ENCODE results near the gene USP10. TPM values are rescaled to one million over a fixed set of nuclear protein-coding genes. Genes with fewer than 3 reads are reported as not detected.
A peak's percentile ranks its signal among the peaks of the same experiment; 100 is the strongest.

USP10 gene
- total RNA-seq, 1 donor from 2014 or later: 27.1 TPM

DNA sequence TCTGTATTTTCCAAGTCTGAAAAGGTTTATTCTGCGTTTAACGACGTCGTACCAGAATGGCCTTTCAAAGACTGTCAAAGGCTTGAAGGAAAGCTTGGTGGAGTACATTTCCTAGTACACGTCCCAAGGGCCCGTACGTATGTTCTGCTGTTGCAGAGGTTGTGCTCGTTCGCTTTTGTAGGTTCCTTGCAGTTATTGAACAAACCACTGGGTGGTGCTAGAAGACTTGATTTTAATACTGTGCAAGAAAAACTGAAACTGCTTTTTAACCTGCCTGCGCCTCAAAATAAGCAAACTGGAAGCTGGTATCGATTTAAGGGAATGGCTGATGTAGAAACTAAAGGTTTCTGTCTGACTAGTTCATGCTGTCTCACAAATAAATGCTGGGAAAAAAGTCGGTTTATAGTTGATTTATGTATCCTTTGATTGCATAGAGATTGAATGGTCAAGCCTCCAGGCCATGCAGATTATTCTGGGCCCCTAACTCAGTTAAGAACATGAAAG is 54.6 kb downstream of the USP10 start:
- Histone ChIP-seq H3K9ac (ENCODE audit: low read depth in 1 of 3, low read length in 3 of 3) (no peak overlapping the region), H3K27ac (ENCODE audit: low read depth, low read length) (no peak overlapping the region), H3K36me3 (ENCODE audit: control insufficient read depth in 3 of 3, insufficient read depth in 3 of 3, low read length in 3 of 3) (peaks cover 0 to 2% (median 0%) of the 10 kb centered on the region in 3 donors), H3K4me1 (ENCODE audit: control insufficient read depth in 3 of 3, insufficient read depth in 3 of 3, low read length in 3 of 3) (peaks cover 8 to 23% (median 13%) of the 10 kb centered on the region in 3 donors), H3K27me3 (ENCODE audit: control insufficient read depth in 3 of 3, insufficient read depth in 3 of 3, low read length in 3 of 3) (no peaks in the 10 kb centered on the region), H3K4me3 (ENCODE audit: low read length in 3 of 3) (no peak overlapping the region), H3K9me3 (ENCODE audit: control insufficient read depth in 3 of 3, low read length in 3 of 3) (no peaks in the 10 kb centered on the region)

DNA sequence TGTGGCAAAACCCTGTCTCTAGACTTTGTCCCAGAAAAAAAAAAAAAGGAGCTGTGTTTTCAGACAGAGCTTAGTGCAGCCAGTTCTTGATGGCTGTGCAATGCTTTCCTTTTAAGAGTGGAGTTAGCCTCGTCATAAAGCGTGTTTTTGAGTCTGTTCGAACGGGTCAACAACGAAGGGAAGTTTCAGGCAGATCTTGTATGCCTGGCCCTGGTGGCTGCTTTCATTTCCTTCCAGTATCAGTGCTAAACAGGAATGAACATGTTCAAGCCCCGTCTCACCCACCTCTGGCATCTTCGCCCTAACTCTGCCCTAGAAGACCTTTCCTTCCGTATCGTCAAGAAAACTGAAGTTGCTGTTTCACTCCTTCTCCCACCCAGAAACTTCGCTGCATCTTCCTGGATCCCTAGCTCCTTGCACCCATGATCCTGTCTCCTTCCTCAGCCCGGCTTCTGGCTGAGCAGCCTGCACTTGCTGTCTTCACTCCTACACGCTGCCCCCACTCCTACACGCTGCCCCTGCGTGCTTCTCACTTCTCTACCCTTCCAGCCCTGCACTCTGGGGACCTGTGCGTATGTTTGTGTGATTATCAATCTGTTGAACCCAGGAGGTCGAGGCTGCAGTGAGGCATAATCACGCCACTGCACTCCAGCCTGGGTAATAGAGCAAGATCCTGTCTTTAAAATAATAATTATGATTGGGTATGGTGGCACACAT is 55.3 kb downstream of the USP10 start:
- Histone ChIP-seq H3K9ac (ENCODE audit: low read depth in 1 of 3, low read length in 3 of 3) (peak overlapping the region in 1 of 3 donors; percentile 34), H3K4me1 (ENCODE audit: control insufficient read depth in 3 of 3, insufficient read depth in 3 of 3, low read length in 3 of 3) (peaks cover 8 to 23% (median 13%) of the 10 kb centered on the region in 3 donors), H3K27ac (ENCODE audit: low read depth, low read length) (no peak overlapping the region)

DNA sequence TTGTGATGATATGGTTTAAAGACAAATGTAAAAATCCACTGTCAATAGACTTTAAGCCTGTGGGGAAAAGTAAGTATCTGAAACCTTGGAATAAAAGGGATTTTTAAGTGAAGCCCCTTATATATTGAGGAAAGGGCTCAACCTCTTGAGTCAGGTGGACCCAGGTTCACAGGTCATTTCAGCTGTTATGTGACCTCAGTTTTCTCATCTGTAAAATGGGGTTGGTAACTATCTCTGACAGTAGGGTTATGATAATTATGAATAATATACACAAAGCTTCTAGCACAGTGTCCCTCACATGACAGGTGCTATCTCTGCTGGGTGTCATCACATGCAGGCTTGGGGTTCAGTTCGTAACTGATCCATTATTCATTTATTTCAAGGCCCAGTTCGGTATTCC is 57.0 kb downstream of the USP10 start:
- H3K9ac ChIP-seq (ENCODE audit: low read depth in 1 of 3, low read length in 3 of 3): no peak overlapping the region
- no peak overlapping the region for H3K4me3 ChIP-seq (ENCODE audit: low read length in 3 of 3)
- no peaks in the 10 kb centered on the region for H3K27me3 ChIP-seq (ENCODE audit: control insufficient read depth in 3 of 3, insufficient read depth in 3 of 3, low read length in 3 of 3)
- peaks cover 5 to 11% (median 5%) of the 10 kb centered on the region in 3 donors for H3K36me3 ChIP-seq (ENCODE audit: control insufficient read depth in 3 of 3, insufficient read depth in 3 of 3, low read length in 3 of 3)
- H3K4me1 ChIP-seq (ENCODE audit: control insufficient read depth in 3 of 3, insufficient read depth in 3 of 3, low read length in 3 of 3): peaks cover 8 to 17% (median 13%) of the 10 kb centered on the region in 3 donors
- H3K27ac ChIP-seq (ENCODE audit: low read depth, low read length): no peak overlapping the region
- H3K9me3 ChIP-seq (ENCODE audit: control insufficient read depth in 3 of 3, low read length in 3 of 3): no peaks in the 10 kb centered on the region

More for the DNA sequence above, 55.3 kb downstream of the USP10 start:
- Histone ChIP-seq H3K9me3 (ENCODE audit: control insufficient read depth in 3 of 3, low read length in 3 of 3) (no peaks in the 10 kb centered on the region), H3K4me3 (ENCODE audit: low read length in 3 of 3) (no peak overlapping the region), H3K36me3 (ENCODE audit: control insufficient read depth in 3 of 3, insufficient read depth in 3 of 3, low read length in 3 of 3) (peaks cover 0 to 3% (median 0%) of the 10 kb centered on the region in 3 donors), H3K27me3 (ENCODE audit: control insufficient read depth in 3 of 3, insufficient read depth in 3 of 3, low read length in 3 of 3) (no peaks in the 10 kb centered on the region)

DNA sequence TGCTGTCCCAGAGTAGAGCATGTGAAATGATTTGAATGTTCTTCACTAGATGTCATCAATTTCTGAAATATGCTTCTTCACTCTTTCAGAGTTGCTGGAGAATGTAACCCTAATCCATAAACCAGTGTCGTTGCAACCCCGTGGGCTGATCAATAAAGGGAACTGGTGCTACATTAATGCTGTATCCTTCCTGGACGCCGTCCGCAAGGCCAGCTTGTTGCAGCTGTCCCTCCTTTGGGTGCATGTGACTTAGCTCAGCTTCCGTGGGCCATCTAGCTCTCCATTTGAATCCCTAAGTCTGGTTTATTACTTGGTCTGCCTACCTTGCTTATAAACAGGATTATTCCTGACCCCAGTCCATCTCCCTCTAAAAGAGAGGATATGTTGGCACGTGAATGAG is 58.8 kb downstream of the USP10 start:
- Histone ChIP-seq H3K4me3 (ENCODE audit: low read length in 3 of 3) (no peak overlapping the region), H3K9me3 (ENCODE audit: control insufficient read depth in 3 of 3, low read length in 3 of 3) (peaks cover 0 to 1% (median 0%) of the 10 kb centered on the region in 3 donors), H3K36me3 (ENCODE audit: control insufficient read depth in 3 of 3, insufficient read depth in 3 of 3, low read length in 3 of 3) (peaks cover 12 to 17% (median 15%) of the 10 kb centered on the region in 3 donors), H3K27ac (ENCODE audit: low read depth, low read length) (no peak overlapping the region), H3K4me1 (ENCODE audit: control insufficient read depth in 3 of 3, insufficient read depth in 3 of 3, low read length in 3 of 3) (peaks cover 8 to 13% (median 13%) of the 10 kb centered on the region in 3 donors), H3K9ac (ENCODE audit: low read depth in 1 of 3, low read length in 3 of 3) (no peak overlapping the region), H3K27me3 (ENCODE audit: control insufficient read depth in 3 of 3, insufficient read depth in 3 of 3, low read length in 3 of 3) (no peaks in the 10 kb centered on the region)

DNA sequence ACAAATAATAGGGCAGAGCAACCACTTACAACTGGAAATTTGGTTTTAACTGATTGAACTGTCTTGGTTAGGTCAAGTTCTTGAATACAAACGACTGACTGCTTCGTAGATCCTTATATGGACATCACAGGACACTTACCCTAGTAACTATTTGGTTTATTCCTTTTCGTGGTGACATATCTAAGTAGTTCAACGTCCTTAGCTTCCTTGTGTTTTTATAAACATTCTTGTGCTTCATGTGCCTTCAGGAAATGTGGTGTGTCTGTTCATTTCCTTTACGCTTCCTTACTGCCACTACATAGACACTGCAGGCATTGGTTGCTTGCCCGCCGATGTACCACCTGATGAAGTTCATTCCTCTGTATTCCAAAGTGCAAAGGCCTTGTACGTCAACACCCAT is 59.3 kb downstream of the USP10 start:
- H3K27me3 ChIP-seq (ENCODE audit: control insufficient read depth in 3 of 3, insufficient read depth in 3 of 3, low read length in 3 of 3): no peaks in the 10 kb centered on the region
- H3K4me1 ChIP-seq (ENCODE audit: control insufficient read depth in 3 of 3, insufficient read depth in 3 of 3, low read length in 3 of 3): peaks cover 8 to 13% (median 9%) of the 10 kb centered on the region in 3 donors
- H3K4me3 ChIP-seq (ENCODE audit: low read length in 3 of 3): no peak overlapping the region
- no peak overlapping the region for H3K9ac ChIP-seq (ENCODE audit: low read depth in 1 of 3, low read length in 3 of 3)
- H3K27ac ChIP-seq (ENCODE audit: low read depth, low read length): no peak overlapping the region
- peaks cover 15 to 22% (median 20%) of the 10 kb centered on the region in 3 donors for H3K36me3 ChIP-seq (ENCODE audit: control insufficient read depth in 3 of 3, insufficient read depth in 3 of 3, low read length in 3 of 3)
- peaks cover 0 to 3% (median 0%) of the 10 kb centered on the region in 3 donors for H3K9me3 ChIP-seq (ENCODE audit: control insufficient read depth in 3 of 3, low read length in 3 of 3)

DNA sequence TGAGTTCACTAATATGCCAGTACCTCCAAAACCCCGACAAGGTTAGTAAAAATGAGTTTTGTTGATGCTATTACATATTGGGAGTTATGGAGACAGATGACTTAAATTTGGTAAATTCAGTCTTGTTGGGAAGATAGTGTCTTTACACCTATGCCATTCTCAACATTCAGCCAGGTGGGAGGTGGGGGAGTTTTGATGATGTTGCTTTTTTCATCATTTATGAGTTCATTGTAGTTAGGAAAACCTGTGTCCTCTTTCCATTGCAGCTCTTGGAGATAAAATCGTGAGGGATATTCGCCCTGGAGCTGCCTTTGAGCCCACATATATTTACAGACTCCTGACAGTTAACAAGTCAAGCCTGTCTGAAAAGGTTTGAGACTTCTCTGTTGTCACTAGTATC is 60.1 kb downstream of the USP10 start:
- Histone ChIP-seq H3K27ac (ENCODE audit: low read depth, low read length) (no peak overlapping the region), H3K9me3 (ENCODE audit: control insufficient read depth in 3 of 3, low read length in 3 of 3) (peaks cover 0 to 3% (median 0%) of the 10 kb centered on the region in 3 donors), H3K4me3 (ENCODE audit: low read length in 3 of 3) (no peak overlapping the region), H3K9ac (ENCODE audit: low read depth in 1 of 3, low read length in 3 of 3) (no peak overlapping the region), H3K36me3 (ENCODE audit: control insufficient read depth in 3 of 3, insufficient read depth in 3 of 3, low read length in 3 of 3) (peaks cover 20 to 27% (median 25%) of the 10 kb centered on the region in 3 donors), H3K27me3 (ENCODE audit: control insufficient read depth in 3 of 3, insufficient read depth in 3 of 3, low read length in 3 of 3) (no peaks in the 10 kb centered on the region), H3K4me1 (ENCODE audit: control insufficient read depth in 3 of 3, insufficient read depth in 3 of 3, low read length in 3 of 3) (peaks cover 4 to 7% (median 5%) of the 10 kb centered on the region in 3 donors)

DNA sequence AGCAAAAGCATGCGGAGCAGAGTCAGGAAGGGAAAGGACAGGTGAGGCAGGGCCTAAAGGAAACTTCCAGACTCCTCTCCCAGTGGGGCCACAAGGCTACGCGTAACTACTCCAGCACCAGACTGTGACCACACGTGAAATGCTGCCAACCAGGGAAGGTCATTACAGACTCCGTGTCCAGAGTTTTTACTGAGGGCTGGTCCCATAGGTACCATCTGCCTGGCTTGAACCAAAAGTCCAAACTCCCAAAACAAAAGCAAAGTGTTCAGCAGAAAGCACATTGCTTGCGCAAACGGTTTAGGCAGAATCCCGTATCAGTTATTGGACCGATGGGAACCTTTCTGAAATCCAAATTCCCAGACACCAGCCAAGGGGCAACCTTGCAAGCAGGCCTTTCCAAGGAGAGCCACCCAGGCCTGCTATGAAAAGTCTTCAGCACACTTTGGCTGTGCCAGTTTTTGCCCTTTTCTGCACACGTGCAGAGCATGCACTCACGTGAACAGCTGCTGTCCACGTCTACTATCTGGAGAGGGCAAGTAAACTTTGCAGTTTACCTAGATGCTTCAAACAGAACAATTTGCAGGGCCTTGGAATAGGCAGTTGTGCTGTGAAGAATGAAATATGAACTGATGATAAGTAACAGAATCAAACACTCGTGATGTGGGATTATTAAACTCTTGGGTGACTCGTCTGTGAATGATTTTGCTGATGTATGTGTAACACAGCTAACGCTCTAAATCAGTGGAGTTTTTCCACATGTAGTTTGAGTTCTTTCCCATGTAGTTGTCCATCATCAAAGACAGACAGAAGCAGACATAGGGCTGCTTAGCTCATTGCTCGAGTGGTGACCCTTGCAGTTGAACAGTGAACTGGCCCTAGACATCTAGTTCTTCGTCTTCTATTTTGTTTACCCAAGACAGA is 61.9 kb downstream of the USP10 start:
- H3K36me3 ChIP-seq (ENCODE audit: control insufficient read depth in 3 of 3, insufficient read depth in 3 of 3, low read length in 3 of 3): peaks cover 33 to 41% (median 41%) of the 10 kb centered on the region in 3 donors
- H3K4me3 ChIP-seq (ENCODE audit: low read length in 3 of 3): no peak overlapping the region
- peaks cover 0 to 4% (median 3%) of the 10 kb centered on the region in 3 donors for H3K4me1 ChIP-seq (ENCODE audit: control insufficient read depth in 3 of 3, insufficient read depth in 3 of 3, low read length in 3 of 3)
- peaks cover 0 to 3% (median 0%) of the 10 kb centered on the region in 3 donors for H3K9me3 ChIP-seq (ENCODE audit: control insufficient read depth in 3 of 3, low read length in 3 of 3)
- no peak overlapping the region for H3K9ac ChIP-seq (ENCODE audit: low read depth in 1 of 3, low read length in 3 of 3)
- no peak overlapping the region for H3K27ac ChIP-seq (ENCODE audit: low read depth, low read length)
- H3K27me3 ChIP-seq (ENCODE audit: control insufficient read depth in 3 of 3, insufficient read depth in 3 of 3, low read length in 3 of 3): no peaks in the 10 kb centered on the region

DNA sequence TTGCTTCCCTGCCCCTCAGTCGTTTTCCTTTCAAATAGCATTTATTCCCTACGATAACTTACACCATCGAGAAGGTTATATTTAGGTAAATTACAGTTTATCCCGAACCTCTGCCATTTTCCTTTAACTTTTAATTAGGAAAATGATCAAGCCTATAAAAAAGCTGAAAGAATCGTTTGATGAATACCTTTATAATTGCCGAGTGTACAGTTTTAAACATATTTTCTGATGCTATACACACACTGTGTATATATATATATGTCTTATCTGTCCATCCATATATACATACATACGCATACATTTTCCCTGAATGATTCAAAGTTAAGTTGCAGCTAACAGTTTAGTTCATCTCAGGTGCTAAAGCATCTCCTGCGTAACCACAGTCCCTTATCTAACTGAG is 63.4 kb downstream of the USP10 start:
- no peak overlapping the region for H3K27ac ChIP-seq (ENCODE audit: low read depth, low read length)
- H3K4me3 ChIP-seq (ENCODE audit: low read length in 3 of 3): no peak overlapping the region
- H3K36me3 ChIP-seq (ENCODE audit: control insufficient read depth in 3 of 3, insufficient read depth in 3 of 3, low read length in 3 of 3): peaks cover 33 to 48% (median 43%) of the 10 kb centered on the region in 3 donors
- H3K27me3 ChIP-seq (ENCODE audit: control insufficient read depth in 3 of 3, insufficient read depth in 3 of 3, low read length in 3 of 3): no peaks in the 10 kb centered on the region
- H3K9me3 ChIP-seq (ENCODE audit: control insufficient read depth in 3 of 3, low read length in 3 of 3): peaks cover 0 to 3% (median 0%) of the 10 kb centered on the region in 3 donors
- no peak overlapping the region for H3K9ac ChIP-seq (ENCODE audit: low read depth in 1 of 3, low read length in 3 of 3)
- peaks cover 0 to 4% (median 3%) of the 10 kb centered on the region in 3 donors for H3K4me1 ChIP-seq (ENCODE audit: control insufficient read depth in 3 of 3, insufficient read depth in 3 of 3, low read length in 3 of 3)

DNA sequence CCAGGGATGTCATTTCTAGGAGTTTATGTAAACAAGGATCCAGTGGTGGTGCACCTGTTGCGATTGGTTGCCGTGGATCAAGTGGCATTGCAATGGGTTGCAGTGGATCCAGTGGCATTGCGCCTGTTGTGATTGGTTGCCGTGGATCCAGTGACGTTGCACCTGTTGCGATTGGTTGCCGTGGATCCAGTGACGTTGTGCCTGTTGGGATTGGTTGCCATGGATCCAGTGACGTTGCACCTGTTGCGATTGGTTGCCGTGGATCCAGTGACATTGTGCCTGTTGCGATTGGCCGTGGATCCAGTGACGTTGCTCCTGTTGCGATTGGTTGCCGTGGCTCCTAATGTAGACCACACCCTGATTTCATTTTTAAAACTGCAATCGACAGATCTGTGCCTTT is 63.8 kb downstream of the USP10 start:
- Histone ChIP-seq H3K36me3 (ENCODE audit: control insufficient read depth in 3 of 3, insufficient read depth in 3 of 3, low read length in 3 of 3) (peaks cover 35 to 52% (median 47%) of the 10 kb centered on the region in 3 donors), H3K9ac (ENCODE audit: low read depth in 1 of 3, low read length in 3 of 3) (no peak overlapping the region), H3K9me3 (ENCODE audit: control insufficient read depth in 3 of 3, low read length in 3 of 3) (peaks cover 0 to 3% (median 0%) of the 10 kb centered on the region in 3 donors), H3K4me3 (ENCODE audit: low read length in 3 of 3) (no peak overlapping the region), H3K27ac (ENCODE audit: low read depth, low read length) (no peak overlapping the region), H3K4me1 (ENCODE audit: control insufficient read depth in 3 of 3, insufficient read depth in 3 of 3, low read length in 3 of 3) (peaks cover 0 to 2% (median 2%) of the 10 kb centered on the region in 3 donors), H3K27me3 (ENCODE audit: control insufficient read depth in 3 of 3, insufficient read depth in 3 of 3, low read length in 3 of 3) (no peaks in the 10 kb centered on the region)
